NCI-H1417 (cell line): ENCODE data around the gene TEX2.
A peak's percentile ranks its signal among the peaks of the same experiment; 100 is the strongest.

ENCODE experiments used
- DNase-seq, 3 experiments: peaks; one replicate each; lab custom pipeline; 2025; lab: John Stamatoyannopoulos, UW

Gene TEX2, protein sequence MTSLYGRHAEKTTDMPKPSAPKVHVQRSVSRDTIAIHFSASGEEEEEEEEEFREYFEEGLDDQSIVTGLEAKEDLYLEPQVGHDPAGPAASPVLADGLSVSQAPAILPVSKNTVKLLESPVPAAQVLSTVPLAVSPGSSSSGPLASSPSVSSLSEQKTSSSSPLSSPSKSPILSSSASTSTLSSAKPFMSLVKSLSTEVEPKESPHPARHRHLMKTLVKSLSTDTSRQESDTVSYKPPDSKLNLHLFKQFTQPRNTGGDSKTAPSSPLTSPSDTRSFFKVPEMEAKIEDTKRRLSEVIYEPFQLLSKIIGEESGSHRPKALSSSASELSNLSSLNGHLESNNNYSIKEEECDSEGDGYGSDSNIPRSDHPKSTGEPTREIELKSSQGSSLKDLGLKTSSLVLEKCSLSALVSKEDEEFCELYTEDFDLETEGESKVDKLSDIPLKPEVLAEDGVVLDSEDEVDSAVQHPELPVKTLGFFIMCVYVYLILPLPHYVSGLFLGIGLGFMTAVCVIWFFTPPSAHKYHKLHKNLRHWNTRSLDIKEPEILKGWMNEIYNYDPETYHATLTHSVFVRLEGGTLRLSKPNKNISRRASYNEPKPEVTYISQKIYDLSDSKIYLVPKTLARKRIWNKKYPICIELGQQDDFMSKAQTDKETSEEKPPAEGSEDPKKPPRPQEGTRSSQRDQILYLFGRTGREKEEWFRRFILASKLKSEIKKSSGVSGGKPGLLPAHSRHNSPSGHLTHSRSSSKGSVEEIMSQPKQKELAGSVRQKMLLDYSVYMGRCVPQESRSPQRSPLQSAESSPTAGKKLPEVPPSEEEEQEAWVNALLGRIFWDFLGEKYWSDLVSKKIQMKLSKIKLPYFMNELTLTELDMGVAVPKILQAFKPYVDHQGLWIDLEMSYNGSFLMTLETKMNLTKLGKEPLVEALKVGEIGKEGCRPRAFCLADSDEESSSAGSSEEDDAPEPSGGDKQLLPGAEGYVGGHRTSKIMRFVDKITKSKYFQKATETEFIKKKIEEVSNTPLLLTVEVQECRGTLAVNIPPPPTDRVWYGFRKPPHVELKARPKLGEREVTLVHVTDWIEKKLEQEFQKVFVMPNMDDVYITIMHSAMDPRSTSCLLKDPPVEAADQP

DNA sequence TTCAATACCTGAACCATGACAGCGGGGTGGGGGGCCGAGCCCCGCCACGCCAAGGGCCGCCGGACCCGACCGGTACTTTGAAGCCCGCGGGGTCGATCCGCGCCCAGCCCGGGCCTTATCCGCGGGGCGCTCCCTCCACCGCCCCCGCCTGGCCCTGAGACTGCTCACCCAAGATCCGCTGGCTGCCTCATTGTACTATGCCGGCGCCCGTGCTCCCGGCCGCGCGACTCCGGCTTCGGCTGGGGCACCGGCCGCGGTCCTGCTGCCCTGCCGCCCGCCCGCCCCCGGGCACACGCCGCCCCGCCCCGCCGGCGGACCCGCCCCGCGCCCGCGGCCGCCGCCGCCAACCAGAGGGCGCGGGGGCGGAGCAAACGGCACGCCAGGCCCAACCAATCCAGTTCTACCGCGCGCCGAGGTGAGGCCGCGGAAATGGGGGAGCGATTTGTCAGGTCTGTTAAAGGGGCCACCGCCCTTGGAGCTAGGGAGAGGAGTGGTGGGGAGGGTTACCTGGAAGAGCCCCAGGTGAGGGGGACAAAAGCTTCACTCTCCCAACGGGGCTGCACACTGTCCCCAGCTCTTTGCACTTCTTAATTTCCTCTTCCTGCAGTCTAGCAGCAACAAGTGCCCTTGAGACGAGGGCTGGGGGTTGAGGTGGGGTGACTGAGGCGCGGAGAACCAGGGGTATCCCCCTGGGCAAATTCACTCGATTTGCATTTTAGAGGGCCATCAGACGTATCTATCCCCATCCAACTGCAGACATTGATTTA, at the start of gene TEX2:
TEX2 (minus strand) TSS at position 261 of the 767 bp plus-strand sequence. CDS start 49,043 bp downstream, outside the sequence.
- peak; percentile 90 to 95 (median 94) for DNase-seq

DNA sequence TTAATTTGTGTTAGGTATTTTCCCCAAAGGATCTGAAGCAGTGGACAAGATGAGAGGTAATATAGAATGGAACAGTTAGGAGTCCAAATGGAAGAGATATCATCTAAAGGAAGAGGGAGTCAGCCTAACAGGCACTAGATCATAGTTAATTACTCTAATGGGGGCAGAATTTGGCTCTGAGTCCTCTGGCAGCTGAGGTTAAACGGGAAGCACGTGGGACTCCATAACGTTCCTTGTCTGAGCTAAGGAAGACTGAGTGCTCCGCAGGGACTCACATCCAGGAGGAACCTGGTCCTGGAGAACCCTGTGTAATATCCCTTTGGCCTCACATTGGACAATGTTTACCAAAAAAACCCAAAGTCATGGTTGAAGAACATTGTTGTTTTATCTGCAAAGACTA, 46.6 kb upstream of the TEX2 start:
- no peak for DNase-seq

DNA sequence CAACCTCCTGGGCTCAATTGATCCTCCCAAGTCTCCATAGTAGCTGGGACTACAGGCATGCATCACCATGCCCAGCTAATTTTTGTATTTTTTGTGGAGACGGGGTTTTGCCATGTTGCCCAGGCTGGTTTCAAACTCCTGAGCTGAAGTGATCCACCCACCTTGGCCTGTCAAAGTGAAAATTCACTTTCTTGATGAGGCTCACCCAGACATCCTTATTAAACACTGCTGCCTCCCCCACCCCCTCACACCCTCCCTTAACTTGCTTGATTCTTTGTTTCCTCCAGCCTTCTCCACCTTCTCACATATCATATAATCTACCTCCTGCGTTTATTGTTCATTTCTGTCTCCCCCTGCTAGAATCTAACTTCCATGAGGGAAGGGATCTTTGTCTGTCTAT, 46.0 kb upstream of the TEX2 start:
- no peak for DNase-seq

DNA sequence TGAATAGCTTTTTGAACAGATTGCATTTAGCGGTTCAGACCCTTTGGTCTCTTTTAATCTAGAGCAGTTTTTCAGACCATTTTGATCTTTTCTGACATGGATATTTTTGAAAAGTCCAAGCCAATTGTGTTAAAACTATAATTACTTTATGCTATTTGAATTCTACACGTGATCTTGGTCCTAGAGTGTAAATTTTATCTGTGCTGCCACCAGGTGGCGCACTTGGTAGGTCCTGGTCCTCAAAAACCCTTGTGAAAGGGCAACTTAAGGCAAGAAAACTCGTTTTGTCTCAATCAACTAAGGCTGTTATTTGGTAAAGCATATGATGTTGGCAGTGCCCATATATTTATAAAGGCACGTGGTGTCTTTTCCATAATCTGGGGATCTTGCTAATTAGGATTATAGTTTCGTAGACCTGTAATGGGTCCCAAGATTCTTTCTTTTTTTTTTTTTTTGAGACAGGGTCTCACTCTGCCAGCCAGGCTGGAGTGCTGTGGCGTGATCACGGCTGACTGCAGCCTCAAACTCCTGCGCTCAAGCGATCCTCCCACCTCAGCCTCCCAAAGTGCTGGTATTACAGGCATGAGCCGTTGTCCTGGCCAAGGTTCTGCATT, 43.9 kb upstream of the TEX2 start:
- peak; percentile 21 to 75 (median 63) for DNase-seq

DNA sequence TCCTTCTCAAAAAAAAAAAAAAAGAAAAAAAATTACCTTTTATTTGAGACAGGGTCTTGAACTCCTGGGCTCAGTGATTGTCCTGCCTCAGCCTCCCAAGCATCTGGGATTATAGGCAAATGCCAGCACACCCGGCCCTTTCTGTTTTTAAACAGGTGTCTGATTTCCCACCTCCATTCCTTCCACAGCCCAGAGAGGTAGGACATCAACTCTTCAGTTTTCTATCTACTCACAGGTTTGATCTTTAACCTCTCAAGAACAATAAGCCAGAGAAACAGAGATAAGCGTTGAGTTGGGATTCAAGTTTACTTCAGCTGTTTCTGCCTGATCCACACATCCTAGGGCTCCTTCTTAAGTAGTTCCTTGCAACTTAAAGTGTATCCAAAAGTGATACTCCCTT, 41.5 kb upstream of the TEX2 start:
- no peak for DNase-seq

DNA sequence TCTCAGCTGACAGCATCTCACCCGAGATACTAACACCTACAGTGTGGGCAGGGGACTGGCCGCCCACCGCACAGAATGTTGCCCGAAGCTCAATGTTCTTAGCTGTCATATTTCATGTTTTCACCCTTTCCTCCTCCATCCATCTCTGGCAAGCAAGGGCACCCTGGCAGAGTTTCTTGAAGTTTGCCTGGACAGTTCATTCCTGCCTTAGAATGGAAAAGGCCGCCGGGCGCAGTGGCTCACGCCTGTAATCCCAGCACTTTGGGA, 37.6 kb upstream of the TEX2 start:
- no peak for DNase-seq

DNA sequence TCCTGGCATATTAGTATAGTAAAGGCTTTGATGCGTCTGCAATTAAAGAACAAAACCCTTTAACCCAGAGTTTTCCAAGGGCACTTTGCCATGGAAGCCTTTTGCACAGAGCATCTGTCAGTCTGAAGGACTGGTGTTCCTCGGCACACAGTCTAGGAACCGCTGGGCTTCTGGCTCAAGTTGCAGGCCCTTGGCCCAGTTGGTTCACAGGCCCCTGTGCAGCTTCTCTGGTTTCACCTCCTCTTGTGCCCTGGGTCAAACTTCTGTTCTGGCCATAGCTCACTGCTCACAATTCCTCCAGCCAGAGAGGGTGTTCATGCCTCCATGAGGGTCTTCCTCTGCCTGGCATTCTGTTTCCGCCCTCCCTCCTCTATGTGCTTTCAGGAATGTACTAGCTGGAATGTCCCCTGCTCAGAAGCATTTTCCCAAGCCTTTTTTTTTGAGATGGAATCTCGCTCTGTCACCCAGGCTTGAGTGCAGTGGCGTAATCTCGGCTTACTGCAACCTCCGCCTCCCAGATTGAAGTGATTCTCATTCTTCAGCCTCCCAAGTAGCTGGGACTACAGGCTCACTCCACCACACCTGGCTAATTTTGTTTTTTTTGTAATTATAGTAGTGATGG, 34.5 kb upstream of the TEX2 start:
- no peak for DNase-seq

DNA sequence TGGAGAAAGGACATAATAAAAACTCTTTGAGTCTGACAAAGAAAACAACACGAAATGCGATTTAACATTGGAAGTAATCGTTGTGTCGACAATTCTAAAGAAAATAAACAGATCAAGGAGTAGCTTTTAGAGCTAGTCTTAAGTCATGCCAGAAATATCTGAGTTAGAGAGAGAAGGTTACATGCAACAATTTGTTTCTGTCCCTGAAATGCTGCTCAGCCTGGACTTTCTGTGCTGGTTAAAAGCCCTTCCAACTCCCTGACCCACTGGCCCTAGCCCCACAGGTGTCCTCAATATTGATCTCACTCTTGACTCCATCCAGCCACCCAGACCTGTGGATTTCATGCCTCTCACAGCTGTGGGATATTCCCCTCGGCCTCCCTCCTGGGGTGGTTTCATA, 33.2 kb upstream of the TEX2 start:
- DNase-seq: no peak

DNA sequence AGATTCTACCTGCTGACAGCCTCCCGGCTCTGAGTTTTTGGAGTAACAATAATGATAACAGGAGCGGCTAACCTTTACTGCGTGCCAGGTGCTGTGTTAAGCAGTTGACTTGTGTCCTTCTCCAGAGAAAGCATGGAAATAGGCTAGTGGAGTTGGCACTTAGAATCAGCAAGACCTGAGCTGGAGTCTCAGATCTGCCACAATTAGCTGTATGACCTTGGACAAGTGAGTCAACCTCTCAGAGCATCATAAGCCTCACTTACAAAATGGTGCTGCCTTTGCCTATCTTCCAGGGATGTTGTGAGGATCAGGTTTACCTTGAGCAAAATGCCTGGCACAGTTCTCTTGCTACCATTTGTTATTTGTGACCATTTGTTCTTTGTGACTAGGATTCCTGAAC, 32.1 kb upstream of the TEX2 start:
- DNase-seq: no peak

DNA sequence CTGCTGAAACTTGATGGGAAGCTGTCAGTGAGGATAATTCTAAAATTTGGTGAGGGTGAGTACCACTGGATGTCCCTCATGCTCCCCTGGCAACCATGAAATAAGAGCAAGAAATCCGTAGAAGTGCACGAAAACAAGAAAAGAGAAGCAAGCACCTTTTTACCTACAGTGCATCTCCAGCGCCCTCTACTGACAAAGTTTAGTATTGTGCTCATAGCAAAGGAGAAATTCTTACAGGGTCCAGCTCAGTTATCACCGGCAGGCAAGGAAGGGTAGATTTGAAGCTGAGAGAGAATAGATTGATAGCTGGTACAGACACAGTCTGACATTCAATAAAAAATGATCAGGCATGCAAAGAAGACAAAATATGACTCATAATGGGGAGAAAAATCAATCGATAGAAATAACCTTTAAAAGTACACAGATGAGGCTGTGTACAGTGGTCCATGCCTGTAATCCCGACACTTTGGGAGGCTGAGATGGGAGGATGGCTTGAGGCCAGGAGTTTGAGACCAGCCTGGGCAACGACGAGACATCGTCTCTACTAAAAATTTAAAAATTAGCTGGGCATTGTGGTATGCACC, 28.3 kb upstream of the TEX2 start:
- no peak for DNase-seq

DNA sequence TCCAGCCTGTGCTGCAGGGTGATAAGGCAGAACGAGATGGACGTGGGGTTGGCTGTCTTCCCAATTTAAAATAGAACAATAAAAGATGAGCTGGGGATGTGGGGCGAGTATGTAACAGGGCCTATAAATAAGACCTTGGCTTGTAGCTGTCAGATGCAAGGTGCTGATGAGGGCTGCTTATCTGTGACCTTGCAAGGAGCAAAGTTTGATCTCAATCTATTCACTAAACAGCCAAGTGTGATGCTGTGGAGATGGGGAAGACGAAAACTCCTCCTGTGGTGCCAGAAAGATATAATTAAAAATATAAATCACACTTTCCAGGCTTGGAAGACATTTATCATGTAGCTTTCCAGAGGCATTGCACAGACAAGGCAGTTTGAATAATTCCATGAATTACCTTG, 26.7 kb upstream of the TEX2 start:
- peak in 1 of 3 experiments; percentile 12 for DNase-seq

DNA sequence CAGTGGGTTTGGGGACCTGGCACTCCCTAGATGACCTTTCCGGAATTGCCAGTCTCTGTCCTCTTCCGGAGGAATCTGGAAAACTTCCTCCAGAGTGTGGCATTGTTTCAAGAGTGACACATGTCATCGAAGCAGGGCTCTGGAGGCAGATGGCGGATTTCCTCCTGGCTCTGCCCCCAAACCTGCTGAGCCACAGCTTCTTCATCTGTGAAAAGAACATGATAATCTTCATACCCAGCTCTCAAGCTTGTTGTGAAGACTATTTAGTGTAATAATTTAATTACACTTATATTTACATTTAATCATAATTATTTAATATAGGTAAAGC, 19.7 kb upstream of the TEX2 start:
- DNase-seq: no peak

DNA sequence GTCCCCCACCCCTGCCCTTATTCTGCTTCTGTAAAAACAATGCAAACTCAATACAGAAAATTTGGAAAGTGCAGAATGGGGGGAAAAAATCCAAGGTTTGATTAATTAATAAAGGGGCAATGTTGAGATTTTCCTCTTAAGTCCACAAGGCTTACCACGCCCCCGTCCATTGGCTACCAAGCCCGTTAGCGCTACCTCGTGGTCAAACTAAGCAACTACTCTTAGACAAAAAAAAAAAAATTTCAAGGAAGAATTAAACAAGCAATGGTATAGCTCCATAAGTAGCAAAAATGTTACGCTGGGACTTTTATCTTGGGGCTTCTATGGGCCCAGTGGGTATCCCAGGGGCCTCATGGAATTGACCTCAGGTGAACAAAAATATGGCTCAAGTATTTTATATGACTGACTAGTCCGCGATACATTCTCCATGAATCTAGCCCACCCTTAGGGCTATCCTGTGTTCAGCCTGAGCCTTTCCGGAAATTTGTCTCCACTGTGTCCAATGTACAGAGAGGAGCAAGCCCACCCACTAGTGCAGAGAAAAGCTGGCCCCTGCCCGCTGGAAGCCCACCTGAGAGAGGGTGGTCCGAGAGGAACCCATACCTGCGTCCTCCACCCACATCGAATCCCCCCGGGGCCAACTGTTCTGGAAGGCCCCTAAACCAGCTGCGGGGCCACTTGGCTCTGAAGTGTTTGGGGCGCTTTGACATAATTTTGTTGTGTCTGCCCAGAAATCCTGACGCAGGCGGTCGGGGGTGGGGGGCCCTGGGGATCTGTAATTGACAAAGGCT, 19.1 kb upstream of the TEX2 start:
- peak; percentile 45 to 77 (median 48) for DNase-seq

DNA sequence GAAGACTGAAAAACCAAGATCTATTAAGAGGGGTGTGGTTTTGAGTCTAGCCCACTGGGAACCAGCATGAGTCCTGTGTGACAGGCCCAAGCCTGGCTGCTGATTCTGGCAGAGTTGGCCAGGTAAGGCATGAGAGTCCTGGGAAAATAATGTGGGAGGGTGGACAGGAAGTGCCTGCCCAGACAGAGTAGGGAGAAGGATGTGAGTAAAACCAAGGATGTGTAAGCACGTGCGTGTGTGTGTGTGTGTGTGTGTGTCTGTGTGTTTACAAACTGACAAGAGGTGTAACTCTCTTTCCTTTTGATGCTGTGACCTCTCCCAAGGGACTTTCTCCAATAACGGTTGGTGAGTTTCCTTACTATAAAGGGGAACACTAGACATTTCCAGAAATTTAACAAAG, 15.6 kb upstream of the TEX2 start:
- DNase-seq: peak in 1 of 3 experiments; percentile 8

DNA sequence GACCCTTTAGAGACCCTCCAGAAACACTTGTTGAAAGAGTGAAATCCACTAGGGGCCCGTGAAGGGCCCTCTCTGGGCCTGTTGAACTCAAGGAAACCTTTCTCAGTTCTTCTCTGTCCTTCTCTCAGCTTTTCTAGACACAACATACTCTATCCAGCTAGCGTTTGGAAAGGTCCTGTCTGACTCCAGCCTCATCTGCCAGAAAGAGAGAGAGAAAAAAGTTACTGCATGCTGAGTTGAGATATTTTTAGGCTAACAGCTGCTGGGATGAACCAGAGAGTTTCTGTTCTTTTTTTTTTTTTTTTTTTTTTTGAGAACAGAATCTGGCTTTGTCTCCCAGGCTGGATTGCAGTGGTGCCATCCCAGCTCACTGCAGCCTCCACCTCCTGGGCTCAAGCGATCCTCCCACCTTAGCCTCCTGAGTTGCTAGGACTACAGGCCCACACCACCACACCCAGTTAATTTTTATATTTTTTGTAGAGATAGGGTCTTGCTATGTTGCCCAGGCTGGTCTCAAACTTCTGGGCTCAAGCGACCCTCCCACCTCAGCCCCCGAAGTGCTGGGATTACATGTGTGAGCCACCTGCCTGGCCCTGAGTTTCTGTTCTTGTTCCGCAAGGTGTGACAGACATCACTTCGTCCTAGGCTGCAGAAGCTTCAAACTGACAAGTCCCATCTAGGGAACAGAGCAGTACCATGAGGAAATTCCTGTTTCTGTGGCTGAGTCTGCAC, 14.9 kb upstream of the TEX2 start:
- DNase-seq: no peak

DNA sequence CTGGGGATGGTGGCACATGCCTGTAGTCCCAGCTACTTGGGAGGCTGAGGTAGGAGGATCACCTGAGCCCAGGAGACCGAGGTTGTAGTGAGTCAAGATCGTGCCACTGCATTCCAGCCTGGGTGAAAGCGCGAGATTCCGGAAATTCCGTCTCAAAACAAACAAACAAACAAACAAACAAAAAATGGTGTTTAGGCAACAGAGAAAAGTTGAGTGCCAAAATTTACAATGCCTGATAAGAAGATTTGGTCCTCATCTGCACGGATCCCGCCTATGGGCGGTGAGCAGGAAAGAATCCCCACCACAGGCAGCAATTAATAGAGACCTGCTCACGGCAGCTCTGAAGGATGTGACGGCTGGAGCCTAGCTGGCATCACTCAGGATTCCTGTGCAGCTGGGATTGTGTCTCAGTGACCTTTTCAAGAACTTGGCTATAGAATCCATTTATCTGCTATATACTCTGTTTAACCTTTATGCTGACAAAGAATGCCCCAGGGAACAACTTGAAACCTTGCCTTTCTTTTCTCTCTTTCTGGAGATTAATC, 14.0 kb upstream of the TEX2 start:
- no peak for DNase-seq

DNA sequence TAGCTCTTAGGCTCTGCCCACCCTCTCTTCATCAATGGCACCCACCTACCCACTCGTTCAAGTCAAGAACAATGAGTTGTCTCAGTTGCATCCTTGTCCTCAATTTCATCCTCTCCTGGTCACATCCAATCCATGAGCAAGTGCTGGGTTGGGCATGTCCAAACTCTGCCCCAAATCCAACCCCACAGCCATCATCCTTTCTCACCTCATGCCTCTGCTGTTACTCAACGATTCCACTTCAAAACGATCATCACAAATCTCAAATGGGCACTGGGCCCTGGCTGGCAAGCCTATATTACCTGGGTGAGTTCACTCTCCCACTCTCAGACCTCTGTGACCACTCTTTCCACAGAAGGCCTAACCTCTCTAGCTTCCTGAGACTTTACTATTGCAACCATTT, 12.0 kb upstream of the TEX2 start:
- no peak for DNase-seq

DNA sequence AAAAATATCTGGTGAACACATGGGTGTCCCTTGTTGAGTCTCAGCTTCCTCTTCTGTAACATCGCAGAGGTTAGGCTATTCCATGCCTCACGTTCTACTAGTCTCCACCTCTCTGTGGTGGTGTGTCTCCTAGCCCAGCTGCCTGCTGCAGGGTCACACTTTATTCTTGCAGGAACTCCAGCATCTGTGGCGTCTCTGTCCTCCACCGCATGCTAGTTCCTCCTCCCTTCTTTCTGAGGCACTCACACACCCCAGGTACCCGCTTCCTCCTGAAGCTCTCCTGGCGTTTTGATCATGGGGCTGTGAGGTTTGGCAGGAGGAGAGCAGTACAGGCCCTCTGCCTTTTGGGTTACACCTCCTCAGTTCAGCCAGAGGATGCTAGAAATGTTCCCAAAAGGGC, 9.9 kb upstream of the TEX2 start:
- DNase-seq: no peak

DNA sequence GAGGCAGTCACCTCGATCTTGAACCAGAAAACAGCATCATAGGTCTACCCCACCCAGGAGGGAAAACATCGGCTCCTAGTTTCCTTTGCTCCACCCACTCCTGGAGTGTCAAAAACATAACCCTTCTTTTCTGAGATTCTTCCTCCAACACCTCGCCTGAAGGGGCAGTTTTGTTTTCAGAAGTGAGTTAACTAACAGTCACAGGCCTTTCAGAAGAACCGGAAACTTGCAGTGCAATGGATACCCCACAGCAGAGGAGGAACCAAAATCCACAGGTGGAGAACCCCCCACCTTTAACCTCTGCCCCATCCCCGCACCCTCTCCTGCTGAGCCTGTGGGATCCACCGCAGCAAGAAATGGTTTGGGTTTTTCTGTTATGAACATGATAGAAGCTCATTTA, 7.8 kb upstream of the TEX2 start:
- no peak for DNase-seq
